Uterus (tissue), 4 donors: ENCODE results near the gene SUSD1. TPM values are rescaled to one million over a fixed set of nuclear protein-coding genes. Genes with fewer than 3 reads are reported as not detected.
"Not testable (repeated sequence)": the region's sequence is repeated elsewhere in the genome, so short reads cannot be mapped to it uniquely, and the experiment has no call there.

Experiments
- DNase-seq, 2 donors: peaks; one replicate each; pipeline ENCODE4 v3.0.0-alpha.2; 2019 to 2020
- H3K27ac ChIP-seq, 2 donors: fragments of 200-600 bp; sonication (generic); 1 replicate in 1 of 2; 2 replicates in 1 of 2; pipeline ENCODE4 v1.5.1; 2016 to 2018
- H3K27me3 ChIP-seq, 2 donors: fragments of 200-600 bp; sonication (generic); one replicate each; pipeline ENCODE4 v1.5.1; 2018 to 2019; ENCODE audit warnings: control low read depth in 1 of 2
- H3K36me3 ChIP-seq, 2 donors: fragments of 200-600 bp; sonication (generic); one replicate each; pipeline ENCODE4 v1.5.1; 2019; ENCODE audit warnings: control low read depth in 1 of 2
- H3K4me1 ChIP-seq, 2 donors: fragments of 200-600 bp; sonication (generic); one replicate each; pipeline ENCODE4 v1.5.1; 2018 to 2019; ENCODE audit warnings: control low read depth in 1 of 2
- H3K4me3 ChIP-seq, 2 donors: fragments of 200-600 bp; sonication (generic); 1 replicate in 1 of 2; 2 replicates in 1 of 2; pipeline ENCODE4 v1.5.1; 2018 to 2019; ENCODE audit warnings: mild to moderate bottlenecking in 1 of 2
- H3K9me3 ChIP-seq, 2 donors: fragments of 200-600 bp; sonication (generic); one replicate each; pipeline ENCODE4 v1.5.1; 2019; ENCODE audit warnings: control low read depth in 1 of 2
- POLR2A ChIP-seq, 2 donors: fragments of 450-650 bp; IDR thresholded peaks; one replicate each; pipeline ENCODE4 v1.6.1; 2016; ENCODE audit warnings: antibody characterized with exemption in 2 of 2, mild to moderate bottlenecking in 1 of 2, moderate library complexity in 1 of 2
- intact Hi-C: fragments of 100-400 bp; cut with DNase I; formaldehyde crosslinking; loops from one replicate; pipeline ENCODE4 v1.15.1; 2023; ENCODE audit warnings: low total_unique reads
- total RNA-seq, 4 donors: library from RNA; depleted of rRNA in 3 of 4; stranded (reverse); fragments of >200 nt in 3 of 4; gene quantifications; one replicate each; pipeline versions ENCODE4 v1.1.0 to v1.2.4, GENCODE V29; 2014 to 2023
- TF ChIP-seq, protein P1 (sequence below), 4 experiments: fragments of 200-600 bp in 2 of 4; fragments of 450-650 bp in 2 of 4; sonication (generic) in 2 of 4; IDR thresholded peaks; one replicate each; pipeline ENCODE4 v1.5.1; 2016 to 2019; ENCODE audit warnings: antibody characterized with exemption in 4 of 4, mild to moderate bottlenecking in 2 of 4, moderate library complexity in 1 of 4
- donor health status: DM: yes; HTN: yes; CAD: no.

The SUSD1 gene
- total RNA-seq, 4 donors from 2014 or later, result 2.9 to 22.5 (median 10.0) TPM

GRCh38 chr9:112135706-112136105 lies 39.4 kb downstream of the SUSD1 start:
- intact Hi-C loops, result no loop called here
- Histone ChIP-seq H3K9me3 (peaks cover 0 to 3% of the 10 kb centered on the region in 2 donors), H3K4me3 (no peak overlapping the region), H3K27me3 (no peaks in the 10 kb centered on the region), H3K4me1 (no peaks in the 10 kb centered on the region), H3K27ac (no peak overlapping the region), H3K36me3 (no peaks in the 10 kb centered on the region)
- no peak for TF ChIP-seq POLR2A (IDR thresholded peaks at IDR 0.05)
- TF ChIP-seq, protein P1, sequence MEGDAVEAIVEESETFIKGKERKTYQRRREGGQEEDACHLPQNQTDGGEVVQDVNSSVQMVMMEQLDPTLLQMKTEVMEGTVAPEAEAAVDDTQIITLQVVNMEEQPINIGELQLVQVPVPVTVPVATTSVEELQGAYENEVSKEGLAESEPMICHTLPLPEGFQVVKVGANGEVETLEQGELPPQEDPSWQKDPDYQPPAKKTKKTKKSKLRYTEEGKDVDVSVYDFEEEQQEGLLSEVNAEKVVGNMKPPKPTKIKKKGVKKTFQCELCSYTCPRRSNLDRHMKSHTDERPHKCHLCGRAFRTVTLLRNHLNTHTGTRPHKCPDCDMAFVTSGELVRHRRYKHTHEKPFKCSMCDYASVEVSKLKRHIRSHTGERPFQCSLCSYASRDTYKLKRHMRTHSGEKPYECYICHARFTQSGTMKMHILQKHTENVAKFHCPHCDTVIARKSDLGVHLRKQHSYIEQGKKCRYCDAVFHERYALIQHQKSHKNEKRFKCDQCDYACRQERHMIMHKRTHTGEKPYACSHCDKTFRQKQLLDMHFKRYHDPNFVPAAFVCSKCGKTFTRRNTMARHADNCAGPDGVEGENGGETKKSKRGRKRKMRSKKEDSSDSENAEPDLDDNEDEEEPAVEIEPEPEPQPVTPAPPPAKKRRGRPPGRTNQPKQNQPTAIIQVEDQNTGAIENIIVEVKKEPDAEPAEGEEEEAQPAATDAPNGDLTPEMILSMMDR (IDR thresholded peaks at IDR 0.05), result no peak
- no peak for DNase-seq

DNA sequence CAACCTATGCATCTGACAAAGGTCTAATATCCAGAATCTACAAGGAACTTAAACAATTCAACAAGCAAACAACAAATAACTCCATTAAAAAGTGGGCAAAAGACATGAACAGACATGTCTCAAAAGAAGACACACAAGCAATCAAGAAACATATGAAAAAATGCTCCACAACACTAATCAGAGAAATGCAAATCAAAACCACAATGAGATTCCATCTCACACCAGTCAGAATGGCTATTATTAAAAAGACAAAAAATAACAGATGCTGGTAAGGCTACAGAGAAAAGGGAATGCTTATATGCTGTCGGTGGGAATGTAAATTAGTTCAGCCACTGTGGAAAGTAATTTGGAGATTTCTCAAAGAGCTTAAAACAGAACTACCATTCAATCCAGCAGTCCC lies 41.3 kb downstream of the SUSD1 start:
- DNase-seq, H3K27me3 ChIP-seq, H3K4me3 ChIP-seq, H3K4me1 ChIP-seq, H3K27ac ChIP-seq, H3K9me3 ChIP-seq, intact Hi-C loops, H3K36me3 ChIP-seq: not testable (repeated sequence)

DNA sequence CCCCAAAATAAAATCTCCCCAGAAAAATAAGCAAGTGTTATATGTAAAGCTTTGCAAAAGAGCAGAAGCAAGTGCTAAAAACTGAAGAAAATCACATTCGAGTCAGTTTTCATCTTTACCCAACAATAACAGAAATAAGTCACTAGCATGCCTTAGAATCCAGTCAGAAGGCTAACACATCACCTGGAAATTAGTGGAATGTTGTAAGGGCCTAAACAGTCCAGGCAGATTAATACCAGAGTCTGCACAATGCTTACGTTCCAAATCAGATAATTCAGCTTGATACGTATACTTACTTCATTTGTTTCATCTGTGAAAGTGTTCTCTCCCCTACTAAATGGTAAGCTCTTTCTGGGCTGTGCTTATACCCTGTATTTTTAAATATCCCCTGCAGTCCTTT lies 42.7 kb downstream of the SUSD1 start:
- Histone ChIP-seq H3K4me3 (no peak overlapping the region), H3K27ac (no peak overlapping the region), H3K27me3 (no peaks in the 10 kb centered on the region), H3K36me3 (no peaks in the 10 kb centered on the region), H3K9me3 (peaks cover 0 to 3% of the 10 kb centered on the region in 2 donors), H3K4me1 (no peaks in the 10 kb centered on the region)
- TF ChIP-seq, protein P1 (IDR thresholded peaks at IDR 0.05), result no peak
- TF ChIP-seq POLR2A (IDR thresholded peaks at IDR 0.05), result no peak
- no peak for DNase-seq
- intact Hi-C loops, result no loop called here

DNA sequence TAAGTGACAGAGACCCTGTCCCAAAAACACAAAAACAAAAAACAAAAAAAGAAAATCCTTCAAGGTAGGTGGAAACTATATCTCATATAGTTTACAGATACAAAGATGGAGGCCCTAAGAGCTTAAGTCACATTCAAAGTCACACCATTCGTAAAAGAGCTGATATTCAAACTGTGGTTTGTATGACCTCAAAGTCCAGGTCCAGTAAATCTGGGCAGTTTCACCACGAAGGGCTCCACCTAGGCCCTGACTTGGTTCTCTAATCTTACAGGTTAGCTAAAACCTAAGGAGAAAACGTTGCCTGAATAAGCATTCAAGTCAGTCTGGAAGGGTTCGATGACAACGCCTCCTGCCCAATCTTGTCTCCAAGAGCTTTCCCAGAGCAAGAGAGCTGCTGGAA lies 44.1 kb downstream of the SUSD1 start:
- no peak overlapping the region for H3K27ac ChIP-seq
- TF ChIP-seq, protein P1 (IDR thresholded peaks at IDR 0.05), result no peak
- TF ChIP-seq POLR2A (IDR thresholded peaks at IDR 0.05), result no peak
- no peak for DNase-seq
- peaks cover 0 to 3% of the 10 kb centered on the region in 2 donors for H3K9me3 ChIP-seq
- no peaks in the 10 kb centered on the region for H3K36me3 ChIP-seq
- intact Hi-C loops, result no loop called here
- H3K27me3 ChIP-seq, result no peaks in the 10 kb centered on the region
- H3K4me3 ChIP-seq, result no peak overlapping the region
- no peaks in the 10 kb centered on the region for H3K4me1 ChIP-seq

DNA sequence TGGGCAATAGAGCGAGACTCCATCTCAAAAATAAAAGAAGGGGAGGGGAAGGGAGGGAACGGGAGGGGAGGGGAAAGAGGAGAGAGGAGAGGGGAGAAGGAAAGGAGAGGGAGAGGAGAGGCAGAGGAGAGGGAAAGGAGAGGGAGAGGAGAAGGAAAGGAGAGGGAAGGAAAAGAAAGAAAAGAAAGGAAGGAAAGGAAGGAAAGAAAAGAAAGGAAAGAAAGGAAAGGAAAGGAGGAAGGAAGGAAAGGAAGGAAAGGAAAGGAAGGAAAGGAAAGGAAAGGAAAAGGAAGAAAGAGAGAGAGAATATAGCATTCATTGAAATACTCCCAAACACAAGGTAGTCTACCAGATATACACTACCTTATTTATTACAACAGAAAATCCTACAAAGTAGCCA lies 44.8 kb downstream of the SUSD1 start:
- TF ChIP-seq, protein P1 (IDR thresholded peaks at IDR 0.05), result no peak
- no peak for TF ChIP-seq POLR2A (IDR thresholded peaks at IDR 0.05)
- H3K27ac ChIP-seq, result no peak overlapping the region
- peaks cover 0 to 3% of the 10 kb centered on the region in 2 donors for H3K9me3 ChIP-seq
- DNase-seq, result no peak
- intact Hi-C loops, result no loop called here
- H3K27me3 ChIP-seq, result no peaks in the 10 kb centered on the region
- no peaks in the 10 kb centered on the region for H3K36me3 ChIP-seq
- H3K4me1 ChIP-seq, result no peaks in the 10 kb centered on the region
- H3K4me3 ChIP-seq, result no peak overlapping the region

GRCh38 chr9:112129246-112129645 lies 45.9 kb downstream of the SUSD1 start:
- H3K9me3 ChIP-seq, result peaks cover 0 to 3% of the 10 kb centered on the region in 2 donors
- intact Hi-C loops, result no loop called here
- no peak overlapping the region for H3K27ac ChIP-seq
- no peak overlapping the region for H3K4me3 ChIP-seq
- H3K36me3 ChIP-seq, result no peaks in the 10 kb centered on the region
- H3K4me1 ChIP-seq, result no peaks in the 10 kb centered on the region
- no peak for DNase-seq
- TF ChIP-seq, protein P1 (IDR thresholded peaks at IDR 0.05), result no peak
- no peak for TF ChIP-seq POLR2A (IDR thresholded peaks at IDR 0.05)
- no peaks in the 10 kb centered on the region for H3K27me3 ChIP-seq

DNA sequence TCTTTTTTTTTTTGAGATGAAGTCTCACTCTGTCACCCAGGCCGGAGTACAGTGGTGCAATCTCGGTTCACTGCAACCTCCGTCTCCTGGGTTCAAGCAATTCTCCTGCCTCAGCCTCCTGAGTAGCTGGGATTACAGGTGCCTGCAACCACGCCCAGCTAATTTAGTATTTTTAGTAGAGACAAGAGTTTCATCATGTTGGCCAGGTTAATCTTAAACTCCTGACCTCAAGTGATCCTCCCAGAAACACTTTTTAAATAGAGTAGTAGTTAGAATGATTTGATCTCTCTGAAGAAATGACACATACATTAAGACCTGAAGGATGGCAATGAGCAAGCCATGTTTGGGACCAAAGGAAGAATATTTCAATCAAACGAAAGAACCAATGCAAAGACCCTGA lies 46.7 kb downstream of the SUSD1 start:
- H3K4me1 ChIP-seq, intact Hi-C loops, H3K27ac ChIP-seq, H3K9me3 ChIP-seq, H3K27me3 ChIP-seq, H3K36me3 ChIP-seq, H3K4me3 ChIP-seq, DNase-seq: not testable (repeated sequence)
